NCI-H2029 treated with DMSO at 0.1 percent for 48 hours (cell line): ENCODE data around the gene VMP1.
"Not testable (repeated sequence)": the region's sequence is repeated elsewhere in the genome, so short reads cannot be mapped to it uniquely, and the experiment has no call there.

ENCODE experiments used
- DNase-seq: peaks from one replicate; lab custom pipeline; 2025; lab: John Stamatoyannopoulos, UW

Gene VMP1

GRCh38 chr17:59779521-59779920 lies 72.1 kb downstream of the VMP1 start:
- DNase-seq = no peak

- DNase-seq = not testable (repeated sequence)
These were observed 73.1 kb downstream of the VMP1 start for GRCh38 chr17:59780548-59780947.

- no peak for DNase-seq
These were observed 76.0 kb downstream of the VMP1 start for GRCh38 chr17:59783221-59784047.

- DNase-seq = no peak
These were observed 77.8 kb downstream of the VMP1 start for GRCh38 chr17:59785091-59785799.

GRCh38 chr17:59786213-59786535 lies 78.7 kb downstream of the VMP1 start:
- DNase-seq = no peak

- DNase-seq = peak; percentile 36
These were observed 79.3 kb downstream of the VMP1 start for GRCh38 chr17:59786536-59787319.

- not testable (repeated sequence) for DNase-seq
These were observed 82.4 kb downstream of the VMP1 start for GRCh38 chr17:59789849-59790248.

- DNase-seq = not testable (repeated sequence)
These were observed 83.0 kb downstream of the VMP1 start for GRCh38 chr17:59790418-59790817.

- DNase-seq = no peak
These were observed 83.5 kb downstream of the VMP1 start for GRCh38 chr17:59790910-59791309.

- DNase-seq = no peak
These were observed 84.4 kb downstream of the VMP1 start for GRCh38 chr17:59791603-59792457.

GRCh38 chr17:59792458-59792823 lies 85.0 kb downstream of the VMP1 start:
- DNase-seq = not testable (repeated sequence)

GRCh38 chr17:59793205-59793604 lies 85.8 kb downstream of the VMP1 start:
- DNase-seq = no peak

GRCh38 chr17:59796138-59796537 lies 88.7 kb downstream of the VMP1 start:
- no peak for DNase-seq

GRCh38 chr17:59796785-59797205 lies 89.3 kb downstream of the VMP1 start:
- DNase-seq = no peak

- no peak for DNase-seq
These were observed 90.7 kb downstream of the VMP1 start for GRCh38 chr17:59798111-59798510.

- no peak for DNase-seq
These were observed 93.1 kb downstream of the VMP1 start for GRCh38 chr17:59800530-59800942.

- DNase-seq = no peak
These were observed 94.7 kb downstream of the VMP1 start for GRCh38 chr17:59802160-59802559.

GRCh38 chr17:59804901-59805465 lies 97.5 kb downstream of the VMP1 start:
- peak; percentile 61 for DNase-seq

GRCh38 chr17:59806322-59806721 lies 98.9 kb downstream of the VMP1 start:
- not testable (repeated sequence) for DNase-seq

GRCh38 chr17:59807892-59808509 lies 100.5 kb downstream of the VMP1 start:
- no peak for DNase-seq

- DNase-seq = no peak
These were observed 103.4 kb downstream of the VMP1 start for GRCh38 chr17:59810894-59811153.
